HEK293 (cell line): Measurements from ENCODE around the gene TSC22D2.

Experiments used
- CTCF ChIA-PET: fragments of 350-600 bp; formaldehyde crosslinking; extraction: SDS; loops from one replicate; lab custom pipeline; 2021; ENCODE audit warnings: antibody characterized with exemption; lab: Yijun Ruan, JAX
- POLR2A ChIA-PET: fragments of 300-600 bp; formaldehyde crosslinking; extraction: SDS; loops from one replicate; lab custom pipeline; 2020; ENCODE audit warnings: antibody characterized with exemption, inconsistent platforms; lab: Yijun Ruan, JAX
- H3K27ac ChIP-seq: fragments of 200-500 bp; sonication (Bioruptor generic); 2 replicates; pipeline ENCODE4 v1.5.1; 2014; ENCODE audit warnings: low read depth, low read length, control low read depth, inconsistent platforms; ENCODE audit errors: extremely low read depth
- H3K36me3 ChIP-seq, 2 experiments: fragments of 200-500 bp in 1 of 2; sonication (Bioruptor generic) in 1 of 2; 1 replicate in 1 of 2; 2 replicates in 1 of 2; pipeline ENCODE4 v1.5.1; 2014 to 2017; ENCODE audit warnings: inconsistent platforms in 2 of 2, low read length in 2 of 2; ENCODE audit not compliant: control insufficient read depth in 2 of 2, insufficient read depth in 1 of 2
- H3K4me1 ChIP-seq: fragments of 200-500 bp; sonication (Bioruptor generic); 2 replicates; pipeline ENCODE4 v1.5.1; 2014; ENCODE audit warnings: mild to moderate bottlenecking, low read length, inconsistent platforms; ENCODE audit not compliant: control insufficient read depth, insufficient read depth
- H3K4me3 ChIP-seq: 2 replicates; pipeline ENCODE4 v1.5.1; 2011; ENCODE audit warnings: low read depth, mild to moderate bottlenecking, control low read depth, low read length, moderate library complexity
- H3K9me3 ChIP-seq: fragments of 200-500 bp; sonication (Bioruptor generic); 2 replicates; pipeline ENCODE4 v1.5.1; 2014; ENCODE audit warnings: low read depth, low read length, inconsistent platforms; ENCODE audit not compliant: control insufficient read depth, insufficient read depth
- GLI4 ChIP-seq: fragments of 450-650 bp; formaldehyde crosslinking; IDR thresholded peaks from 2 replicates; pipeline ENCODE4 v1.5.1; 2016; ENCODE audit warnings: missing biosample characterization, missing genetic modification characterization
- KLF1 ChIP-seq: fragments of 450-650 bp; formaldehyde crosslinking; IDR thresholded peaks from 2 replicates; pipeline ENCODE4 v1.5.1; 2016; ENCODE audit warnings: missing biosample characterization, missing genetic modification characterization
- KLF10 ChIP-seq: fragments of 450-650 bp; IDR thresholded peaks from 2 replicates; pipeline ENCODE4 v1.5.1; 2018; ENCODE audit warnings: missing biosample characterization, mild to moderate bottlenecking, missing genetic modification characterization
- KLF17 ChIP-seq: fragments of 450-650 bp; formaldehyde crosslinking; IDR thresholded peaks from 2 replicates; pipeline ENCODE4 v1.5.1; 2016; ENCODE audit warnings: missing biosample characterization, missing genetic modification characterization
- SALL2 ChIP-seq: fragments of 450-650 bp; formaldehyde crosslinking; IDR thresholded peaks from 2 replicates; pipeline ENCODE4 v1.5.0; 2017; ENCODE audit warnings: missing biosample characterization, mild to moderate bottlenecking, missing genetic modification characterization, borderline replicate concordance
- WT1 ChIP-seq: fragments of 450-650 bp; formaldehyde crosslinking; IDR thresholded peaks from 2 replicates; pipeline ENCODE4 v1.5.1; 2016; ENCODE audit warnings: missing biosample characterization, missing genetic modification characterization
- ZFP69B ChIP-seq: fragments of 450-650 bp; formaldehyde crosslinking; IDR thresholded peaks from 2 replicates; pipeline ENCODE4 v1.5.1; 2016; ENCODE audit warnings: missing biosample characterization, missing genetic modification characterization
- ZNF132 ChIP-seq: fragments of 450-650 bp; formaldehyde crosslinking; IDR thresholded peaks from 2 replicates; pipeline ENCODE4 v1.5.1; 2017; ENCODE audit warnings: missing biosample characterization, missing genetic modification characterization, borderline replicate concordance
- ZNF155 ChIP-seq: fragments of 450-650 bp; formaldehyde crosslinking; IDR thresholded peaks from 2 replicates; pipeline ENCODE4 v1.5.1; 2016; ENCODE audit warnings: missing biosample characterization, missing genetic modification characterization
- ZNF239 ChIP-seq: fragments of 450-650 bp; formaldehyde crosslinking; IDR thresholded peaks from 2 replicates; pipeline ENCODE4 v1.5.1; 2016; ENCODE audit warnings: missing biosample characterization, missing genetic modification characterization
- ZNF416 ChIP-seq: fragments of 450-650 bp; formaldehyde crosslinking; IDR thresholded peaks from 2 replicates; pipeline ENCODE4 v1.5.1; 2016; ENCODE audit warnings: missing biosample characterization, missing genetic modification characterization
- ZNF513 ChIP-seq: fragments of 450-650 bp; IDR thresholded peaks from 2 replicates; pipeline ENCODE4 v1.5.1; 2018; ENCODE audit warnings: missing biosample characterization, missing genetic modification characterization
- ZNF561 ChIP-seq: fragments of 450-650 bp; IDR thresholded peaks from 2 replicates; pipeline ENCODE4 v1.5.1; 2018; ENCODE audit warnings: missing biosample characterization, missing genetic modification characterization, borderline replicate concordance
- ZNF76 ChIP-seq: fragments of 450-650 bp; formaldehyde crosslinking; IDR thresholded peaks from 2 replicates; pipeline ENCODE4; 2016; ENCODE audit warnings: low read depth, missing biosample characterization, missing genetic modification characterization, borderline replicate concordance
- ZNF776 ChIP-seq: fragments of 450-650 bp; formaldehyde crosslinking; IDR thresholded peaks from 2 replicates; pipeline ENCODE4 v1.5.0; 2017; ENCODE audit warnings: missing biosample characterization, missing genetic modification characterization, borderline replicate concordance
- ZNF830 ChIP-seq: fragments of 450-650 bp; IDR thresholded peaks from 2 replicates; pipeline ENCODE4 v1.5.0; 2018; ENCODE audit warnings: missing biosample characterization, missing genetic modification characterization, low read depth, mild to moderate bottlenecking, moderate library complexity
- TF ChIP-seq, protein P1 (sequence below): fragments of 450-650 bp; formaldehyde crosslinking; IDR thresholded peaks from 2 replicates; pipeline ENCODE4 v1.5.1; 2016; ENCODE audit warnings: missing biosample characterization, missing genetic modification characterization
- TF ChIP-seq, protein P2 (sequence below): fragments of 450-650 bp; formaldehyde crosslinking; IDR thresholded peaks from 2 replicates; pipeline ENCODE4 v1.5.1; 2016; ENCODE audit warnings: missing biosample characterization, missing genetic modification characterization
- TF ChIP-seq, protein P3 (sequence below): fragments of 450-650 bp; formaldehyde crosslinking; IDR thresholded peaks from 2 replicates; pipeline ENCODE4 v1.5.1; 2016; ENCODE audit warnings: missing biosample characterization, missing genetic modification characterization

TSC22D2 gene

GRCh38 chr3:150454622-150455021, 46.5 kb downstream of the TSC22D2 start (continued):
- no peak for TF ChIP-seq ZNF76
- no peak for TF ChIP-seq ZNF561

- H3K9me3 ChIP-seq, result no peaks in the 10 kb centered on the region
- POLR2A ChIA-PET, result no interaction called here
- peaks cover 0 to 26% of the 10 kb centered on the region in 2 experiments; a peak in 2 of 3 replicates for H3K36me3 ChIP-seq
- H3K27ac ChIP-seq, result no peak overlapping the region
- no peak overlapping the region for H3K4me3 ChIP-seq
- H3K4me1 ChIP-seq, result no peaks in the 10 kb centered on the region
- CTCF ChIA-PET, result interaction anchor here (0.6 kb wide), 1 partner anchor 240 kb away, joined by 3 read pairs; no protein-coding TSS in a partner anchor
- no peak for TF ChIP-seq ZNF239 (tag by site-specific recombination)
- no peak for TF ChIP-seq ZNF416 (tag by site-specific recombination)
- no peak for TF ChIP-seq ZNF155 (tag by site-specific recombination)
Observed at GRCh38 chr3:150455341-150455740, 47.2 kb downstream of the TSC22D2 start.

GRCh38 chr3:150458001-150458400, 49.9 kb downstream of the TSC22D2 start:
- Histone ChIP-seq H3K4me1 (no peaks in the 10 kb centered on the region), H3K4me3 (no peak overlapping the region), H3K36me3 (peaks cover 0 to 28% of the 10 kb centered on the region in 2 experiments; a peak in 2 of 3 replicates), H3K9me3 (no peaks in the 10 kb centered on the region), H3K27ac (no peak overlapping the region)
- no peak for TF ChIP-seq ZNF416 (tag by site-specific recombination)
- TF ChIP-seq KLF10, result no peak
- TF ChIP-seq GLI4 (tag by site-specific recombination), result no peak
- TF ChIP-seq ZFP69B (tag by site-specific recombination), result no peak
- TF ChIP-seq WT1, result no peak
- no peak for TF ChIP-seq ZNF830 (tag by site-specific recombination)
- no peak for TF ChIP-seq ZNF513 (tag by site-specific recombination)
- no peak for TF ChIP-seq KLF1 (tag by site-specific recombination)
- TF ChIP-seq, protein P1, sequence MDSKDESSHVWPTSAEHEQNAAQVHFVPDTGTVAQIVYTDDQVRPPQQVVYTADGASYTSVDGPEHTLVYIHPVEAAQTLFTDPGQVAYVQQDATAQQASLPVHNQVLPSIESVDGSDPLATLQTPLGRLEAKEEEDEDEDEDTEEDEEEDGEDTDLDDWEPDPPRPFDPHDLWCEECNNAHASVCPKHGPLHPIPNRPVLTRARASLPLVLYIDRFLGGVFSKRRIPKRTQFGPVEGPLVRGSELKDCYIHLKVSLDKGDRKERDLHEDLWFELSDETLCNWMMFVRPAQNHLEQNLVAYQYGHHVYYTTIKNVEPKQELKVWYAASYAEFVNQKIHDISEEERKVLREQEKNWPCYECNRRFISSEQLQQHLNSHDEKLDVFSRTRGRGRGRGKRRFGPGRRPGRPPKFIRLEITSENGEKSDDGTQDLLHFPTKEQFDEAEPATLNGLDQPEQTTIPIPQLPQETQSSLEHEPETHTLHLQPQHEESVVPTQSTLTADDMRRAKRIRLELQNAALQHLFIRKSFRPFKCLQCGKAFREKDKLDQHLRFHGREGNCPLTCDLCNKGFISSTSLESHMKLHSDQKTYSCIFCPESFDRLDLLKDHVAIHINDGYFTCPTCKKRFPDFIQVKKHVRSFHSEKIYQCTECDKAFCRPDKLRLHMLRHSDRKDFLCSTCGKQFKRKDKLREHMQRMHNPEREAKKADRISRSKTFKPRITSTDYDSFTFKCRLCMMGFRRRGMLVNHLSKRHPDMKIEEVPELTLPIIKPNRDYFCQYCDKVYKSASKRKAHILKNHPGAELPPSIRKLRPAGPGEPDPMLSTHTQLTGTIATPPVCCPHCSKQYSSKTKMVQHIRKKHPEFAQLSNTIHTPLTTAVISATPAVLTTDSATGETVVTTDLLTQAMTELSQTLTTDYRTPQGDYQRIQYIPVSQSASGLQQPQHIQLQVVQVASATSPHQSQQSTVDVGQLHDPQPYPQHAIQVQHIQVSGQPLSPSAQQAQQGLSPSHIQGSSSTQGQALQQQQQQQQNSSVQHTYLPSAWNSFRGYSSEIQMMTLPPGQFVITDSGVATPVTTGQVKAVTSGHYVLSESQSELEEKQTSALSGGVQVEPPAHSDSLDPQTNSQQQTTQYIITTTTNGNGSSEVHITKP (tag by site-specific recombination), result no peak
- TF ChIP-seq KLF17 (tag by site-specific recombination), result no peak
- TF ChIP-seq ZNF776, result no peak
- no peak for TF ChIP-seq SALL2 (tag by site-specific recombination)
- TF ChIP-seq ZNF132 (tag by site-specific recombination), result no peak
- TF ChIP-seq, protein P2, sequence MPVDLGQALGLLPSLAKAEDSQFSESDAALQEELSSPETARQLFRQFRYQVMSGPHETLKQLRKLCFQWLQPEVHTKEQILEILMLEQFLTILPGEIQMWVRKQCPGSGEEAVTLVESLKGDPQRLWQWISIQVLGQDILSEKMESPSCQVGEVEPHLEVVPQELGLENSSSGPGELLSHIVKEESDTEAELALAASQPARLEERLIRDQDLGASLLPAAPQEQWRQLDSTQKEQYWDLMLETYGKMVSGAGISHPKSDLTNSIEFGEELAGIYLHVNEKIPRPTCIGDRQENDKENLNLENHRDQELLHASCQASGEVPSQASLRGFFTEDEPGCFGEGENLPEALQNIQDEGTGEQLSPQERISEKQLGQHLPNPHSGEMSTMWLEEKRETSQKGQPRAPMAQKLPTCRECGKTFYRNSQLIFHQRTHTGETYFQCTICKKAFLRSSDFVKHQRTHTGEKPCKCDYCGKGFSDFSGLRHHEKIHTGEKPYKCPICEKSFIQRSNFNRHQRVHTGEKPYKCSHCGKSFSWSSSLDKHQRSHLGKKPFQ (tag by site-specific recombination), result no peak
- TF ChIP-seq, protein P3, sequence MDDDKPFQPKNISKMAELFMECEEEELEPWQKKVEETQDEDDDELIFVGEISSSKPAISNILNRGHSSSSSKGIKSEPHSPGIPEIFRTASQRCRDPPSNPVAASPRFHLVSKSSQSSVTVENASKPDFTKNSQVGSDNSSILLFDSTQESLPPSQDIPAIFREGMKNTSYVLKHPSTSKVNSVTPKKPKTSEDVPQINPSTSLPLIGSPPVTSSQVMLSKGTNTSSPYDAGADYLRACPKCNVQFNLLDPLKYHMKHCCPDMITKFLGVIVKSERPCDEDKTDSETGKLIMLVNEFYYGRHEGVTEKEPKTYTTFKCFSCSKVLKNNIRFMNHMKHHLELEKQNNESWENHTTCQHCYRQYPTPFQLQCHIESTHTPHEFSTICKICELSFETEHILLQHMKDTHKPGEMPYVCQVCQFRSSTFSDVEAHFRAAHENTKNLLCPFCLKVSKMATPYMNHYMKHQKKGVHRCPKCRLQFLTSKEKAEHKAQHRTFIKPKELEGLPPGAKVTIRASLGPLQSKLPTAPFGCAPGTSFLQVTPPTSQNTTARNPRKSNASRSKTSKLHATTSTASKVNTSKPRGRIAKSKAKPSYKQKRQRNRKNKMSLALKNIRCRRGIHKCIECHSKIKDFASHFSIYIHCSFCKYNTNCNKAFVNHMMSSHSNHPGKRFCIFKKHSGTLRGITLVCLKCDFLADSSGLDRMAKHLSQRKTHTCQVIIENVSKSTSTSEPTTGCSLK (tag by site-specific recombination), result no peak
- CTCF ChIA-PET, result interaction anchor here (0.7 kb wide), 1 partner anchor 38 kb away, joined by 4 read pairs; no protein-coding TSS in a partner anchor
- POLR2A ChIA-PET, result no interaction called here
